K562 (cell line): ENCODE data around the gene AP3B2. TPM values are rescaled to one million over a fixed set of nuclear protein-coding genes. Genes with fewer than 3 reads are reported as not detected.
A peak's percentile ranks its signal among the peaks of the same experiment; 100 is the strongest.

Experiments
- CREM ChIP-seq: IDR thresholded peaks from 2 replicates; pipeline ENCODE4 v1.6.1; 2014; ENCODE audit warnings: antibody characterized with exemption, low read depth
- CXXC5 ChIP-seq: fragments of 250-450 bp; sonication (Bioruptor Pico); IDR thresholded peaks from 2 replicates; pipeline ENCODE4 v1.8.0; 2022; ENCODE audit warnings: inconsistent platforms, mild to moderate bottlenecking, moderate library complexity
- DMBX1 ChIP-seq: fragments of 250-450 bp; sonication (Bioruptor Pico); IDR thresholded peaks from 2 replicates; pipeline ENCODE4 v1.8.0; 2022; ENCODE audit warnings: inconsistent platforms, mild to moderate bottlenecking, moderate library complexity, borderline replicate concordance
- FIP1L1 ChIP-seq: fragments of 200-400 bp; formaldehyde crosslinking; IDR thresholded peaks from 2 replicates; pipeline ENCODE4 v1.6.1; 2018; ENCODE audit warnings: mild to moderate bottlenecking, low read depth, low read length; ENCODE audit not compliant: poor library complexity, severe bottlenecking
- POLR2AphosphoS5 ChIP-seq: IDR thresholded peaks from 2 replicates; pipeline ENCODE4 v1.6.1; 2011; ENCODE audit warnings: mild to moderate bottlenecking, low read depth, low read length, moderate library complexity; ENCODE audit not compliant: control insufficient read depth, insufficient read depth
- POLR2G ChIP-seq: fragments of 200-400 bp; formaldehyde crosslinking; IDR thresholded peaks from 2 replicates; pipeline ENCODE4 v1.6.1; 2017; ENCODE audit warnings: low read depth, mild to moderate bottlenecking, antibody characterized with exemption, low read length, moderate library complexity
- RBM25 ChIP-seq: fragments of 200-400 bp; formaldehyde crosslinking; IDR thresholded peaks from 2 replicates; pipeline ENCODE4 v1.6.1; 2018; ENCODE audit warnings: low read length, low read depth, moderate library complexity; ENCODE audit not compliant: severe bottlenecking
- TAF1 ChIP-seq: IDR thresholded peaks from 2 replicates; pipeline ENCODE4 v1.6.1; 2011; ENCODE audit warnings: mild to moderate bottlenecking, low read length, moderate library complexity; ENCODE audit not compliant: insufficient read depth, control insufficient read depth, severe bottlenecking; ENCODE audit errors: extremely low read depth
- ZBTB7A ChIP-seq: IDR thresholded peaks from 2 replicates; pipeline ENCODE4 v1.6.1; 2011; ENCODE audit warnings: low read depth, mild to moderate bottlenecking, low read length, moderate library complexity, borderline replicate concordance; ENCODE audit not compliant: control insufficient read depth
- ZNF707 ChIP-seq: fragments of 250-450 bp; sonication (Bioruptor Pico); conservative IDR thresholded peaks from 2 replicates; pipeline ENCODE4 v1.8.0; 2022; ENCODE audit warnings: inconsistent platforms, mild to moderate bottlenecking, moderate library complexity
- polyA plus RNA-seq, 8 experiments: library from polyadenylated mRNA; depleted of rRNA in 4 of 8; stranded (reverse) in 5 of 8; unstranded in 3 of 8; fragments of >200 nt; fragmentation: Nextera tagmentation in 2 of 8; fragmentation: Illumina TruSeq in 1 of 8; extraction: Ambion mirVana in 2 of 8; extraction: Trizol in 1 of 8; gene quantifications; 2 replicates each; pipeline versions ENCODE4 v1.2.1 to v1.2.3, GENCODE V29; 2011 to 2014; ENCODE audit warnings: inconsistent platforms in 1 of 8, missing spikeins in 1 of 8
- total RNA-seq, 7 experiments: library from RNA; depleted of rRNA in 6 of 7; stranded (reverse); fragments of >200 nt in 6 of 7; fragmentation: Illumina TruSeq in 2 of 7; extraction: Trizol in 2 of 7; gene quantifications; 2 replicates each; pipeline versions ENCODE4 v1.2.1 to v1.2.3, GENCODE V29; 2011 to 2021; ENCODE audit warnings: low replicate concordance in 1 of 7
- TF ChIP-seq, protein P1 (sequence below): fragments of 200-800 bp; sonication (Bioruptor generic); IDR thresholded peaks from 2 replicates; pipeline ENCODE4 v1.6.1; 2016; ENCODE audit warnings: missing genetic modification characterization, missing compliant biosample characterization
- TF ChIP-seq, protein P2 (sequence below): fragments of 250-450 bp; sonication (Bioruptor Pico); IDR thresholded peaks from 2 replicates; pipeline ENCODE4 v1.5.0; 2021; ENCODE audit warnings: mild to moderate bottlenecking, borderline replicate concordance
- TF ChIP-seq, protein P3 (sequence below), 2 experiments: fragments of 450-650 bp; IDR thresholded peaks; 2 replicates each; pipeline ENCODE4 v1.6.1; 2018; ENCODE audit warnings: mild to moderate bottlenecking in 2 of 2, low read depth in 1 of 2; ENCODE audit not compliant: partially characterized antibody in 2 of 2

The AP3B2 gene
- total and polyA plus RNA-seq, 9 of the 15 experiments (the other 6 are each of a cell fraction or from before 2014, with no cell fraction given), result 0.03 to 0.15 (median 0.10) TPM; not detected in 2

DNA sequence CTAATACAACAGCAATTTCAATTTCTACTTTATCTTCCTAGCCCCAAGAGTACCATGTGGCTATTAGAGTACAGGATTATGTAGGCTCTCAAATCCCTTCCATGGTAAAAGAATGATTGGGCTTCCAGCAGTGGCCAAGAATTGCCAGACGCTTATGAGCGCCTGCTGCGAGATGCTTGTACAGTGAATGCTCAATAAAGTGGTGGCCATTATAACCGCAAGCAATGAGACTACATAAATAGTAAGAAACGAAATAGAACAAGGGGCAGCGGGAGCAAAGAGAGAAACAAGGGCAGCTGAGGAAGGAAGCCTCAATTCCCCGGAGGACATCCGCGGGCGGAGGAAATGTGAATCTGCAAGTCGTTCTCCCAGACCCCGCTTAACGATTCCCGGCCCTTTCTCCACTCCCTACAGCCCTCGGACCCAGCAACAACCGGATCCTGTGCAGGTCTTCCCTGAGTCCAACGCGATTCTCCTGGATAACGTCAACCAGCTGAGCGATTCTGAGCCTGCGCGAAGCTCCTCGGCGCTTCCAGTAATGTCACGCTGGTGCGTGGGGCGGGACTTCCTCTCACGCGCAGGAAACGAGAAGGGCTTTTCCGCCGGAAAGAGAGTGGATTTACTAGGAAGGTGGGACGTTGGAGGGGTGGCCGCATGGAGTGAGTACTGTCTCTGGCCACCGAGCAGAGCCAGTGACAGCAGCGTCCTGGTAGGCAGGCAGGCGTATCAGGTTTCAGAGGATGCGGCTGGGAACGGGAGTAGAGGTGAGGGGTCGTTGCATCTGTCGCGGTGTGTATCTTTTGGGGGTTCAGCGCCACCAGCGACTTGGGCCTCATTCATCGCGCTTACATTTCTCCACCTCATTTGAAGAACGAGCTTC, 40.5 kb upstream of the AP3B2 start (continued):
- TF ChIP-seq DMBX1 (no peak), POLR2G (peak; percentile 94), CXXC5 (CRISPR knock-in tag) (peak; percentile 99), RBM25 (no peak), CREM (peak; percentile 90), TAF1 (peak; percentile 93), ZNF707 (no peak), ZBTB7A (0 out of 2 replicates have a peak, but pooled peaks have one; percentile 52), FIP1L1 (no peak), POLR2AphosphoS5 (peak; percentile 94)
- TF ChIP-seq, protein P1, sequence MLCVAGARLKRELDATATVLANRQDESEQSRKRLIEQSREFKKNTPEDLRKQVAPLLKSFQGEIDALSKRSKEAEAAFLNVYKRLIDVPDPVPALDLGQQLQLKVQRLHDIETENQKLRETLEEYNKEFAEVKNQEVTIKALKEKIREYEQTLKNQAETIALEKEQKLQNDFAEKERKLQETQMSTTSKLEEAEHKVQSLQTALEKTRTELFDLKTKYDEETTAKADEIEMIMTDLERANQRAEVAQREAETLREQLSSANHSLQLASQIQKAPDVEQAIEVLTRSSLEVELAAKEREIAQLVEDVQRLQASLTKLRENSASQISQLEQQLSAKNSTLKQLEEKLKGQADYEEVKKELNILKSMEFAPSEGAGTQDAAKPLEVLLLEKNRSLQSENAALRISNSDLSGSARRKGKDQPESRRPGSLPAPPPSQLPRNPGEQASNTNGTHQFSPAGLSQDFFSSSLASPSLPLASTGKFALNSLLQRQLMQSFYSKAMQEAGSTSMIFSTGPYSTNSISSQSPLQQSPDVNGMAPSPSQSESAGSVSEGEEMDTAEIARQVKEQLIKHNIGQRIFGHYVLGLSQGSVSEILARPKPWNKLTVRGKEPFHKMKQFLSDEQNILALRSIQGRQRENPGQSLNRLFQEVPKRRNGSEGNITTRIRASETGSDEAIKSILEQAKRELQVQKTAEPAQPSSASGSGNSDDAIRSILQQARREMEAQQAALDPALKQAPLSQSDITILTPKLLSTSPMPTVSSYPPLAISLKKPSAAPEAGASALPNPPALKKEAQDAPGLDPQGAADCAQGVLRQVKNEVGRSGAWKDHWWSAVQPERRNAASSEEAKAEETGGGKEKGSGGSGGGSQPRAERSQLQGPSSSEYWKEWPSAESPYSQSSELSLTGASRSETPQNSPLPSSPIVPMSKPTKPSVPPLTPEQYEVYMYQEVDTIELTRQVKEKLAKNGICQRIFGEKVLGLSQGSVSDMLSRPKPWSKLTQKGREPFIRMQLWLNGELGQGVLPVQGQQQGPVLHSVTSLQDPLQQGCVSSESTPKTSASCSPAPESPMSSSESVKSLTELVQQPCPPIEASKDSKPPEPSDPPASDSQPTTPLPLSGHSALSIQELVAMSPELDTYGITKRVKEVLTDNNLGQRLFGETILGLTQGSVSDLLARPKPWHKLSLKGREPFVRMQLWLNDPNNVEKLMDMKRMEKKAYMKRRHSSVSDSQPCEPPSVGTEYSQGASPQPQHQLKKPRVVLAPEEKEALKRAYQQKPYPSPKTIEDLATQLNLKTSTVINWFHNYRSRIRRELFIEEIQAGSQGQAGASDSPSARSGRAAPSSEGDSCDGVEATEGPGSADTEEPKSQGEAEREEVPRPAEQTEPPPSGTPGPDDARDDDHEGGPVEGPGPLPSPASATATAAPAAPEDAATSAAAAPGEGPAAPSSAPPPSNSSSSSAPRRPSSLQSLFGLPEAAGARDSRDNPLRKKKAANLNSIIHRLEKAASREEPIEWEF (CRISPR knock-in tag), result no peak
- TF ChIP-seq, protein P2, sequence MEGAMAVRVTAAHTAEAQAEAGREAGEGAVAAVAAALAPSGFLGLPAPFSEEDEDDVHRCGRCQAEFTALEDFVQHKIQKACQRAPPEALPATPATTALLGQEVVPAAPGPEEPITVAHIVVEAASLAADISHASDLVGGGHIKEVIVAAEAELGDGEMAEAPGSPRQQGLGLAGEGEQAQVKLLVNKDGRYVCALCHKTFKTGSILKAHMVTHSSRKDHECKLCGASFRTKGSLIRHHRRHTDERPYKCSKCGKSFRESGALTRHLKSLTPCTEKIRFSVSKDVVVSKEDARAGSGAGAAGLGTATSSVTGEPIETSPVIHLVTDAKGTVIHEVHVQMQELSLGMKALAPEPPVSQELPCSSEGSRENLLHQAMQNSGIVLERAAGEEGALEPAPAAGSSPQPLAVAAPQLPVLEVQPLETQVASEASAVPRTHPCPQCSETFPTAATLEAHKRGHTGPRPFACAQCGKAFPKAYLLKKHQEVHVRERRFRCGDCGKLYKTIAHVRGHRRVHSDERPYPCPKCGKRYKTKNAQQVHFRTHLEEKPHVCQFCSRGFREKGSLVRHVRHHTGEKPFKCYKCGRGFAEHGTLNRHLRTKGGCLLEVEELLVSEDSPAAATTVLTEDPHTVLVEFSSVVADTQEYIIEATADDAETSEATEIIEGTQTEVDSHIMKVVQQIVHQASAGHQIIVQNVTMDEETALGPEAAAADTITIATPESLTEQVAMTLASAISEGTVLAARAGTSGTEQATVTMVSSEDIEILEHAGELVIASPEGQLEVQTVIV (CRISPR knock-in tag), result no peak
- TF ChIP-seq, protein P3, sequence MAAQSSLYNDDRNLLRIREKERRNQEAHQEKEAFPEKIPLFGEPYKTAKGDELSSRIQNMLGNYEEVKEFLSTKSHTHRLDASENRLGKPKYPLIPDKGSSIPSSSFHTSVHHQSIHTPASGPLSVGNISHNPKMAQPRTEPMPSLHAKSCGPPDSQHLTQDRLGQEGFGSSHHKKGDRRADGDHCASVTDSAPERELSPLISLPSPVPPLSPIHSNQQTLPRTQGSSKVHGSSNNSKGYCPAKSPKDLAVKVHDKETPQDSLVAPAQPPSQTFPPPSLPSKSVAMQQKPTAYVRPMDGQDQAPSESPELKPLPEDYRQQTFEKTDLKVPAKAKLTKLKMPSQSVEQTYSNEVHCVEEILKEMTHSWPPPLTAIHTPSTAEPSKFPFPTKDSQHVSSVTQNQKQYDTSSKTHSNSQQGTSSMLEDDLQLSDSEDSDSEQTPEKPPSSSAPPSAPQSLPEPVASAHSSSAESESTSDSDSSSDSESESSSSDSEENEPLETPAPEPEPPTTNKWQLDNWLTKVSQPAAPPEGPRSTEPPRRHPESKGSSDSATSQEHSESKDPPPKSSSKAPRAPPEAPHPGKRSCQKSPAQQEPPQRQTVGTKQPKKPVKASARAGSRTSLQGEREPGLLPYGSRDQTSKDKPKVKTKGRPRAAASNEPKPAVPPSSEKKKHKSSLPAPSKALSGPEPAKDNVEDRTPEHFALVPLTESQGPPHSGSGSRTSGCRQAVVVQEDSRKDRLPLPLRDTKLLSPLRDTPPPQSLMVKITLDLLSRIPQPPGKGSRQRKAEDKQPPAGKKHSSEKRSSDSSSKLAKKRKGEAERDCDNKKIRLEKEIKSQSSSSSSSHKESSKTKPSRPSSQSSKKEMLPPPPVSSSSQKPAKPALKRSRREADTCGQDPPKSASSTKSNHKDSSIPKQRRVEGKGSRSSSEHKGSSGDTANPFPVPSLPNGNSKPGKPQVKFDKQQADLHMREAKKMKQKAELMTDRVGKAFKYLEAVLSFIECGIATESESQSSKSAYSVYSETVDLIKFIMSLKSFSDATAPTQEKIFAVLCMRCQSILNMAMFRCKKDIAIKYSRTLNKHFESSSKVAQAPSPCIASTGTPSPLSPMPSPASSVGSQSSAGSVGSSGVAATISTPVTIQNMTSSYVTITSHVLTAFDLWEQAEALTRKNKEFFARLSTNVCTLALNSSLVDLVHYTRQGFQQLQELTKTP (IDR thresholded peaks at IDR 0.05; ENCODE audit: low read depth in 1 of 2, partially characterized antibody in 2 of 2), result peak in 1 of 2 experiments; percentile 20
